H9 (cell line): Measurements from ENCODE around the gene ALKBH2. TPM values are rescaled to one million over a fixed set of nuclear protein-coding genes. Genes with fewer than 3 reads are reported as not detected.

Experiments used
- DNase-seq: peaks from one replicate; pipeline ENCODE4 v3.0.0-alpha.2; 2017
- H2AFZ ChIP-seq: one replicate; pipeline ENCODE4 v1.6.1; 2013; ENCODE audit warnings: mild to moderate bottlenecking, low read length, control low read depth, moderate library complexity
- H2AK5ac ChIP-seq: 2 replicates; pipeline ENCODE4 v1.6.1; 2013; ENCODE audit warnings: low read length, control low read depth, mixed read lengths; ENCODE audit not compliant: insufficient read length
- H2BK120ac ChIP-seq: one replicate; pipeline ENCODE4 v1.6.1; 2013; ENCODE audit warnings: low read depth, mild to moderate bottlenecking, low read length, control low read depth, inconsistent platforms; ENCODE audit not compliant: poor library complexity, severe bottlenecking
- H2BK12ac ChIP-seq: 2 replicates; pipeline ENCODE4 v1.6.1; 2013; ENCODE audit warnings: low read length, control low read depth, mixed read lengths, low read depth; ENCODE audit not compliant: insufficient read length
- H2BK15ac ChIP-seq: 2 replicates; pipeline ENCODE4 v1.6.1; 2013; ENCODE audit warnings: low read depth, low read length, control low read depth
- H2BK20ac ChIP-seq: one replicate; pipeline ENCODE4 v1.6.1; 2013; ENCODE audit warnings: low read depth, mild to moderate bottlenecking, low read length, control low read depth, inconsistent platforms; ENCODE audit not compliant: poor library complexity, severe bottlenecking
- H2BK5ac ChIP-seq: 2 replicates; pipeline ENCODE4 v1.6.1; 2013; ENCODE audit warnings: low read length, control low read depth, mixed read lengths; ENCODE audit not compliant: insufficient read length
- H3K14ac ChIP-seq: 2 replicates; pipeline ENCODE4 v1.6.1; 2013; ENCODE audit warnings: low read length, control low read depth; ENCODE audit not compliant: insufficient read depth
- H3K18ac ChIP-seq: 2 replicates; pipeline ENCODE4 v1.6.1; 2013; ENCODE audit warnings: low read depth, mild to moderate bottlenecking, mixed read lengths, low read length, control low read depth; ENCODE audit not compliant: insufficient read length
- H3K23ac ChIP-seq: 2 replicates; pipeline ENCODE4 v1.6.1; 2013; ENCODE audit warnings: low read length, control low read depth, mixed read lengths, low read depth; ENCODE audit not compliant: insufficient read length
- H3K23me2 ChIP-seq: 2 replicates; pipeline ENCODE4 v1.6.1; 2013; ENCODE audit warnings: low read depth, mild to moderate bottlenecking, mixed read lengths, low read length, control low read depth; ENCODE audit not compliant: insufficient read length, poor library complexity, severe bottlenecking
- H3K27ac ChIP-seq: 2 replicates; pipeline ENCODE4 v1.5.1; 2013; ENCODE audit warnings: low read length, control low read depth, mixed read lengths, low read depth; ENCODE audit not compliant: insufficient read length
- H3K27me3 ChIP-seq: 2 replicates; pipeline ENCODE4 v1.6.1; 2013; ENCODE audit warnings: low read length, control low read depth, inconsistent platforms; ENCODE audit not compliant: insufficient read depth
- H3K4ac ChIP-seq: 2 replicates; pipeline ENCODE4 v1.6.1; 2013; ENCODE audit warnings: low read depth, mild to moderate bottlenecking, control low read depth, inconsistent platforms, low read length, moderate library complexity
- H3K4me1 ChIP-seq: 2 replicates; pipeline ENCODE4 v1.6.1; 2013; ENCODE audit warnings: low read length, control low read depth, inconsistent platforms; ENCODE audit not compliant: insufficient read depth
- H3K4me2 ChIP-seq: 2 replicates; pipeline ENCODE4 v1.6.1; 2013; ENCODE audit warnings: low read length, control low read depth, mixed read lengths; ENCODE audit not compliant: insufficient read length, insufficient read depth
- H3K56ac ChIP-seq: 2 replicates; pipeline ENCODE4 v1.6.1; 2013; ENCODE audit warnings: low read depth, mild to moderate bottlenecking, mixed read lengths, low read length, control low read depth; ENCODE audit not compliant: insufficient read length
- H3K79me1 ChIP-seq: 2 replicates; pipeline ENCODE4 v1.6.1; 2013; ENCODE audit warnings: low read depth, mild to moderate bottlenecking, moderate library complexity, low read length, control low read depth, inconsistent platforms; ENCODE audit not compliant: insufficient read depth, poor library complexity, severe bottlenecking
- H3K79me2 ChIP-seq: 2 replicates; pipeline ENCODE4 v1.6.1; 2013; ENCODE audit warnings: low read length, control low read depth, inconsistent platforms; ENCODE audit not compliant: insufficient read depth
- H3K9ac ChIP-seq: 2 replicates; pipeline ENCODE4 v1.6.1; 2013; ENCODE audit warnings: low read length, control low read depth, mixed read lengths; ENCODE audit not compliant: insufficient read length; ENCODE audit errors: extremely low read depth
- H3K9me3 ChIP-seq: one replicate; pipeline ENCODE4 v1.6.1; 2013; ENCODE audit warnings: low read depth, low read length, inconsistent platforms; ENCODE audit not compliant: control insufficient read depth
- H3T11ph ChIP-seq: one replicate; pipeline ENCODE4 v1.6.1; 2013; ENCODE audit warnings: mild to moderate bottlenecking, low read length, control low read depth, inconsistent platforms
- H4K20me1 ChIP-seq: one replicate; pipeline ENCODE4 v1.6.1; 2013; ENCODE audit not compliant: control insufficient read depth, insufficient read length, insufficient read depth
- H4K5ac ChIP-seq: 2 replicates; pipeline ENCODE4 v1.6.1; 2013; ENCODE audit warnings: low read depth, mild to moderate bottlenecking, mixed read lengths, low read length, control low read depth; ENCODE audit not compliant: insufficient read length
- H4K8ac ChIP-seq: replicated peaks from 2 replicates; pipeline ENCODE4 v1.6.1; 2013; ENCODE audit warnings: low read length, control low read depth, mixed read lengths, low read depth; ENCODE audit not compliant: insufficient read length
- H4K91ac ChIP-seq: 2 replicates; pipeline ENCODE4 v1.6.1; 2013; ENCODE audit warnings: low read depth, mild to moderate bottlenecking, moderate library complexity, mixed read lengths, low read length, control low read depth; ENCODE audit not compliant: insufficient read length
- H3K27ac Mint-ChIP-seq, 3 experiments: 2 replicates in 2 of 3; 3 replicates in 1 of 3; pipeline ENCODE4 v1.8.0; 2020 to 2021; ENCODE audit warnings: mixed read lengths in 3 of 3, mild to moderate bottlenecking in 1 of 3, moderate library complexity in 1 of 3
- H3K27me3 Mint-ChIP-seq: 2 replicates; pipeline ENCODE4 v1.8.0; 2021; ENCODE audit warnings: low read depth, mild to moderate bottlenecking, moderate library complexity, mixed read lengths
- H3K36me3 Mint-ChIP-seq, 3 experiments: 2 replicates in 2 of 3; 3 replicates in 1 of 3; pipeline ENCODE4 v1.8.0; 2020 to 2021; ENCODE audit warnings: low read depth in 3 of 3, mixed read lengths in 3 of 3; ENCODE audit not compliant: insufficient read depth in 1 of 3
- H3K4me1 Mint-ChIP-seq, 2 experiments: 2 replicates each; pipeline ENCODE4 v1.8.0; 2020; ENCODE audit warnings: mixed read lengths in 2 of 2
- H3K4me3 Mint-ChIP-seq, 2 experiments: 2 replicates in 1 of 2; 3 replicates in 1 of 2; pipeline ENCODE4 v1.8.0; 2020 to 2021; ENCODE audit warnings: mild to moderate bottlenecking in 2 of 2, mixed read lengths in 2 of 2, moderate library complexity in 1 of 2
- H3K9me3 Mint-ChIP-seq, 2 experiments: 2 replicates in 1 of 2; 3 replicates in 1 of 2; pipeline ENCODE4 v1.8.0; 2020; ENCODE audit warnings: mild to moderate bottlenecking in 2 of 2, mixed read lengths in 2 of 2, moderate library complexity in 1 of 2
- WGBS: extraction: QIAGEN DNeasy Blood & Tissue Kit; methylation state at CpG from one replicate; pipeline ENCODE4 v1.1.7; 2013; ENCODE audit warnings: missing lambda C conversion rate, low lambda C conversion rate, mixed read lengths; ENCODE audit not compliant: insufficient read length; ENCODE audit errors: extremely low coverage; 5-methylcytosine and 5-hydroxymethylcytosine counted together
- total RNA-seq: library from RNA; stranded (reverse); gene quantifications from 2 replicates; pipeline ENCODE4 v1.2.1, GENCODE V29; 2021
- TF ChIP-seq, protein P1 (sequence below): fragments of 200-600 bp; sonication (generic); conservative IDR thresholded peaks from 3 replicates; pipeline ENCODE4 v1.8.0; 2021; ENCODE audit warnings: antibody characterized with exemption, mild to moderate bottlenecking

The ALKBH2 gene
- total RNA-seq, 1 experiment from 2014 or later, result 24.4 TPM

DNA sequence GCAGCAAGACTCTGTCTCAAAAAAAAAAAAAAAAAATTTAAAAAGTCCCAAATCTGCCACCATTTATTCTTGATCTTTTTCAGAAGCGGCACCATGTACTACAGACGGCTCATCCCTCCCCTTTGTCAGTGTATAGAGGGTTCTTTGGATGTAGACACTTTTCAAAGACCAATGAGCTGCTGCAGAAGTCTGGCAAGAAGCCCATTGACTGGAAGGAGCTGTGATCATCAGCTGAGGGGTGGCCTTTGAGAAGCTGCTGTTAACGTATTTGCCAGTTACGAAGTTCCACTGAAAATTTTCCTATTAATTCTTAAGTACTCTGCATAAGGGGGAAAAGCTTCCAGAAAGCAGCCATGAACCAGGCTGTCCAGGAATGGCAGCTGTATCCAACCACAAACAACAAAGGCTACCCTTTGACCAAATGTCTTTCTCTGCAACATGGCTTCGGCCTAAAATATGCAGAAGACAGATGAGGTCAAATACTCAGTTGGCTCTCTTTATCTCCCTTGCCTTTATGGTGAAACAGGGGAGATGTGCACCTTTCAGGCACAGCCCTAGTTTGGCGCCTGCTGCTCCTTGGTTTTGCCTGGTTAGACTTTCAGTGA lies 16.6 kb upstream of the ALKBH2 start:
- H3K14ac ChIP-seq, result no peak overlapping the region
- Mint-ChIP-seq H3K4me3 (no peak overlapping the region), H3K4me1 (peaks cover 10 to 12% of the 10 kb centered on the region in 2 experiments), H3K9me3 (no peaks in the 10 kb centered on the region), H3K36me3 (peaks cover 28 to 58% (median 47%) of the 10 kb centered on the region in 3 experiments; a peak in 6 of 7 replicates), H3K27ac (peak overlapping the region; percentile 59 to 90 (median 84); a peak in 3 of 7 replicates), H3K27me3 (no peaks in the 10 kb centered on the region)
- H2BK20ac ChIP-seq, result no peak overlapping the region
- no peaks in the 10 kb centered on the region for H3K9me3 ChIP-seq
- no peak overlapping the region for H3K27ac ChIP-seq
- no peak overlapping the region for H4K91ac ChIP-seq
- TF ChIP-seq, protein P1, sequence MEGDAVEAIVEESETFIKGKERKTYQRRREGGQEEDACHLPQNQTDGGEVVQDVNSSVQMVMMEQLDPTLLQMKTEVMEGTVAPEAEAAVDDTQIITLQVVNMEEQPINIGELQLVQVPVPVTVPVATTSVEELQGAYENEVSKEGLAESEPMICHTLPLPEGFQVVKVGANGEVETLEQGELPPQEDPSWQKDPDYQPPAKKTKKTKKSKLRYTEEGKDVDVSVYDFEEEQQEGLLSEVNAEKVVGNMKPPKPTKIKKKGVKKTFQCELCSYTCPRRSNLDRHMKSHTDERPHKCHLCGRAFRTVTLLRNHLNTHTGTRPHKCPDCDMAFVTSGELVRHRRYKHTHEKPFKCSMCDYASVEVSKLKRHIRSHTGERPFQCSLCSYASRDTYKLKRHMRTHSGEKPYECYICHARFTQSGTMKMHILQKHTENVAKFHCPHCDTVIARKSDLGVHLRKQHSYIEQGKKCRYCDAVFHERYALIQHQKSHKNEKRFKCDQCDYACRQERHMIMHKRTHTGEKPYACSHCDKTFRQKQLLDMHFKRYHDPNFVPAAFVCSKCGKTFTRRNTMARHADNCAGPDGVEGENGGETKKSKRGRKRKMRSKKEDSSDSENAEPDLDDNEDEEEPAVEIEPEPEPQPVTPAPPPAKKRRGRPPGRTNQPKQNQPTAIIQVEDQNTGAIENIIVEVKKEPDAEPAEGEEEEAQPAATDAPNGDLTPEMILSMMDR, result no peak
- H2BK15ac ChIP-seq, result no peak overlapping the region
- no peak overlapping the region for H2AK5ac ChIP-seq
- peaks cover 2% of the 10 kb centered on the region; the same call in 1 of the 2 replicates for H3K4me1 ChIP-seq
- no peak overlapping the region for H2BK120ac ChIP-seq
- no peak overlapping the region for H3K56ac ChIP-seq
- WGBS, result no CpG with 5 or more reads among the region's 6 CpGs
- H4K5ac ChIP-seq, result no peak overlapping the region
- no peak overlapping the region for H3T11ph ChIP-seq
- H4K20me1 ChIP-seq, result no peaks in the 10 kb centered on the region
- no peak overlapping the region for H2BK5ac ChIP-seq
- H3K4me2 ChIP-seq, result no peak overlapping the region
- H3K79me2 ChIP-seq, result no peaks in the 10 kb centered on the region
- H3K4ac ChIP-seq, result no peak overlapping the region
- no peak overlapping the region for H2BK12ac ChIP-seq
- H4K8ac ChIP-seq, result no peak overlapping the region
- no peak overlapping the region for H3K9ac ChIP-seq
- H3K23ac ChIP-seq, result no peak overlapping the region
- H3K27me3 ChIP-seq, result no peaks in the 10 kb centered on the region
- no peak overlapping the region for H2AFZ ChIP-seq
- peaks cover 4% of the 10 kb centered on the region for H3K23me2 ChIP-seq
- H3K18ac ChIP-seq, result no peak overlapping the region
- no peak for DNase-seq
- H3K79me1 ChIP-seq, result no peaks in the 10 kb centered on the region
